Endothelial cell of umbilical vein (primary cell): ENCODE data around the gene OPCML. TPM values are rescaled to one million over a fixed set of nuclear protein-coding genes. Genes with fewer than 3 reads are reported as not detected.

Experiments used
- BruUV-seq: library from RNA; stranded (reverse); fragments of 400-500 nt; replicated peaks from 2 replicates; lab custom pipeline; 2021; lab: Mats Ljungman, UMichigan
- CTCF ChIA-PET: fragments of 300-600, 350-600 bp; sonication (Branson Sonifier 250); formaldehyde crosslinking; loops from one replicate; lab custom pipeline; 2021; ENCODE audit warnings: antibody characterized with exemption, inconsistent platforms; lab: Charles Lee
- POLR2A ChIA-PET: fragments of 300-600, 350-600 bp; sonication (Branson Sonifier 250); formaldehyde crosslinking; loops from one replicate; lab custom pipeline; 2021; ENCODE audit warnings: antibody characterized with exemption, inconsistent platforms; lab: Charles Lee
- DNase-seq: peaks from one replicate; pipeline ENCODE4 v3.0.0-alpha.2; 2011; ENCODE audit warnings: low read depth, low spot score
- FAIRE-seq: peaks from 2 replicates; lab custom pipeline; 2011; peaks lifted over from hg19 to GRCh38; lab: Jason Lieb, UNC
- H2AFZ ChIP-seq: 2 replicates; pipeline ENCODE4 v1.6.0; 2012; ENCODE audit warnings: low read depth, low read length, control low read depth, inconsistent platforms
- H3K27ac ChIP-seq: 2 replicates; pipeline ENCODE4 v1.5.1; 2011; ENCODE audit warnings: low read depth, mild to moderate bottlenecking, control low read depth, low read length, moderate library complexity; ENCODE audit not compliant: insufficient read depth
- H3K27me3 ChIP-seq, 2 experiments: 2 replicates each; pipeline versions ENCODE4 v1.6.0 to v1.6.1; 2011; ENCODE audit warnings: low read length in 2 of 2, mixed read lengths in 1 of 2; ENCODE audit not compliant: control insufficient read depth in 2 of 2, insufficient read depth in 2 of 2
- H3K36me3 ChIP-seq, 2 experiments: 2 replicates in 1 of 2; 3 replicates in 1 of 2; pipeline ENCODE4 v1.5.1; 2011; ENCODE audit warnings: low read length in 2 of 2, mild to moderate bottlenecking in 1 of 2, moderate library complexity in 1 of 2; ENCODE audit not compliant: control insufficient read depth in 2 of 2, insufficient read depth in 2 of 2; ENCODE audit errors: extremely low read depth in 1 of 2
- H3K4me1 ChIP-seq: 3 replicates; pipeline ENCODE4 v1.5.1; 2011; ENCODE audit warnings: mild to moderate bottlenecking, low read length; ENCODE audit not compliant: control insufficient read depth, insufficient read depth; ENCODE audit errors: extremely low read depth
- H3K4me2 ChIP-seq: 2 replicates; pipeline ENCODE4 v1.6.1; 2011; ENCODE audit warnings: low read length, control low read depth, mixed read lengths; ENCODE audit not compliant: insufficient read depth
- H3K4me3 ChIP-seq, 3 experiments: fragments of 200-600 bp in 1 of 3; sonication (generic), shearing (Covaris generic) in 1 of 3; replicated peaks in 1 of 3; 2 replicates each; pipeline ENCODE4 v1.5.1; 2011 to 2016; ENCODE audit warnings: control low read depth in 3 of 3, low read length in 3 of 3, mild to moderate bottlenecking in 2 of 3, inconsistent platforms in 1 of 3, low read depth in 1 of 3, moderate library complexity in 1 of 3; ENCODE audit not compliant: insufficient read depth in 1 of 3
- H3K79me2 ChIP-seq: 2 replicates; pipeline ENCODE4 v1.6.0; 2012; ENCODE audit warnings: low read length, inconsistent platforms; ENCODE audit not compliant: control insufficient read depth, insufficient read depth
- H3K9ac ChIP-seq: replicated peaks from 2 replicates; pipeline ENCODE3; 2011; ENCODE audit warnings: low read length, control low read depth; ENCODE audit not compliant: insufficient read depth; ENCODE audit errors: extremely low read depth
- H3K9me1 ChIP-seq: replicated peaks from 3 replicates; pipeline ENCODE4 v1.6.0; 2011; ENCODE audit warnings: mild to moderate bottlenecking, low read length; ENCODE audit not compliant: control insufficient read depth, insufficient read depth; ENCODE audit errors: extremely low read depth
- H3K9me3 ChIP-seq: replicated peaks from 2 replicates; pipeline ENCODE4 v1.5.1; 2012; ENCODE audit warnings: low read length, inconsistent platforms; ENCODE audit not compliant: control insufficient read depth, insufficient read depth
- H4K20me1 ChIP-seq: replicated peaks from 2 replicates; pipeline ENCODE3; 2011; ENCODE audit warnings: mild to moderate bottlenecking, low read length; ENCODE audit not compliant: control insufficient read depth, insufficient read depth; ENCODE audit errors: extremely low read depth
- CTCF ChIP-seq, 2 donors: IDR thresholded peaks; 1 replicate in 1 of 2; 2 replicates in 1 of 2; pipeline ENCODE4 v1.5.1; 2011; ENCODE audit warnings: low read length in 2 of 2, mild to moderate bottlenecking in 2 of 2, moderate library complexity in 2 of 2, control low read depth in 1 of 2, inconsistent platforms in 1 of 2, low read depth in 1 of 2; ENCODE audit not compliant: insufficient read depth in 1 of 2; ENCODE audit errors: extremely low read depth in 1 of 2
- EZH2 ChIP-seq: IDR thresholded peaks from 2 replicates; pipeline ENCODE4 v1.6.1; 2012; ENCODE audit warnings: borderline replicate concordance, low read depth, mild to moderate bottlenecking, moderate library complexity, low read length, inconsistent platforms; ENCODE audit not compliant: severe bottlenecking
- FOS ChIP-seq: IDR thresholded peaks from 2 replicates; pipeline ENCODE4 v1.6.1; 2011; ENCODE audit warnings: mild to moderate bottlenecking, low read length, moderate library complexity, borderline replicate concordance; ENCODE audit not compliant: insufficient read depth
- GATA2 ChIP-seq: IDR thresholded peaks from 2 replicates; pipeline ENCODE4 v1.7.0; 2011; ENCODE audit warnings: low read depth, mild to moderate bottlenecking, moderate library complexity, mixed read lengths, low read length; ENCODE audit not compliant: insufficient read length, insufficient read depth
- JUN ChIP-seq: IDR thresholded peaks from 2 replicates; pipeline ENCODE4 v1.6.1; 2011; ENCODE audit warnings: borderline replicate concordance, low read depth; ENCODE audit not compliant: insufficient read length, insufficient read depth
- MAX ChIP-seq: IDR thresholded peaks from 2 replicates; pipeline ENCODE4 v1.6.1; 2011; ENCODE audit not compliant: insufficient read depth, insufficient read length
- MYC ChIP-seq: IDR thresholded peaks from one replicate; pipeline ENCODE4 v1.6.1; 2011; ENCODE audit warnings: mild to moderate bottlenecking, low read depth, low read length
- POLR2A ChIP-seq: IDR thresholded peaks from 2 replicates; pipeline ENCODE4 v1.6.1; 2012; ENCODE audit warnings: low read depth, mild to moderate bottlenecking, control low read depth, low read length
- POLR2AphosphoS5 ChIP-seq: IDR thresholded peaks from 2 replicates; pipeline ENCODE4 v1.6.1; 2012; ENCODE audit warnings: low read depth, mild to moderate bottlenecking, control low read depth, low read length, moderate library complexity; ENCODE audit not compliant: insufficient read depth
- dilution Hi-C: fragments of 300-500 bp; cut with MboI; formaldehyde crosslinking; loops from one replicate; pipeline ENCODE4 v1.15.0; 2019; ENCODE audit warnings: low sequenced_read_pairs; ENCODE audit not compliant: extremely low pct_ligation_motif_present
- intact Hi-C: fragments of 100-400 bp; cut with micrococcal nuclease; formaldehyde crosslinking; loops from one replicate; pipeline ENCODE4 v1.10.0; 2022
- polyA plus RNA-seq, 4 experiments: library from polyadenylated mRNA; depleted of rRNA in 3 of 4; stranded (reverse) in 3 of 4; unstranded in 1 of 4; fragments of >200 nt; gene quantifications; 2 replicates each; pipeline versions ENCODE4 v1.2.1 to v1.2.3, GENCODE V29; 2011 to 2012; ENCODE audit warnings: missing spikeins in 1 of 4
- total RNA-seq: library from RNA; stranded (reverse); gene quantifications from 2 replicates; pipeline ENCODE4 v1.2.3, GENCODE V29; 2021

The OPCML gene
- total and polyA plus RNA-seq, 2 donors (not counting 3 experiments of a cell fraction or from before 2014, with no cell fraction given): not detected

GRCh38 chr11:132586801-132587200 lies 945.5 kb downstream of the OPCML start:
- no peak overlapping the region for H3K4me3 ChIP-seq
- H3K9ac ChIP-seq: no peak overlapping the region
- peaks cover 1% of the 10 kb centered on the region for H3K9me3 ChIP-seq
- ChIA-PET POLR2A (no interaction called here), CTCF (no interaction called here)
- no peak overlapping the region for H3K4me2 ChIP-seq
- BruUV-seq: no TSS peak
- TF ChIP-seq GATA2 (no peak), CTCF (IDR thresholded peaks at IDR 0.05; ENCODE audit: extremely low read depth in 1 of 2, insufficient read depth in 1 of 2, low read depth in 1 of 2, low read length in 2 of 2) (no peak), POLR2AphosphoS5 (no peak), POLR2A (no peak), MAX (no peak), MYC (no peak), FOS (no peak), JUN (no peak), EZH2 (no peak)
- no peaks in the 10 kb centered on the region for H3K9me1 ChIP-seq
- H3K27me3 ChIP-seq: no peaks in the 10 kb centered on the region
- no peaks in the 10 kb centered on the region for H3K36me3 ChIP-seq
- no peaks in the 10 kb centered on the region for H4K20me1 ChIP-seq
- intact Hi-C loops (no loop called here), dilution Hi-C loops (no loop called here)
- no peak overlapping the region for H2AFZ ChIP-seq
- no peak overlapping the region for H3K27ac ChIP-seq
- no peak for DNase-seq
- no peaks in the 10 kb centered on the region for H3K4me1 ChIP-seq
- FAIRE-seq: no peak
- H3K79me2 ChIP-seq: no peaks in the 10 kb centered on the region
